ENCODE measurements around the gene KERA.

KERA gene, protein sequence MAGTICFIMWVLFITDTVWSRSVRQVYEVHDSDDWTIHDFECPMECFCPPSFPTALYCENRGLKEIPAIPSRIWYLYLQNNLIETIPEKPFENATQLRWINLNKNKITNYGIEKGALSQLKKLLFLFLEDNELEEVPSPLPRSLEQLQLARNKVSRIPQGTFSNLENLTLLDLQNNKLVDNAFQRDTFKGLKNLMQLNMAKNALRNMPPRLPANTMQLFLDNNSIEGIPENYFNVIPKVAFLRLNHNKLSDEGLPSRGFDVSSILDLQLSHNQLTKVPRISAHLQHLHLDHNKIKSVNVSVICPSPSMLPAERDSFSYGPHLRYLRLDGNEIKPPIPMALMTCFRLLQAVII

DNA sequence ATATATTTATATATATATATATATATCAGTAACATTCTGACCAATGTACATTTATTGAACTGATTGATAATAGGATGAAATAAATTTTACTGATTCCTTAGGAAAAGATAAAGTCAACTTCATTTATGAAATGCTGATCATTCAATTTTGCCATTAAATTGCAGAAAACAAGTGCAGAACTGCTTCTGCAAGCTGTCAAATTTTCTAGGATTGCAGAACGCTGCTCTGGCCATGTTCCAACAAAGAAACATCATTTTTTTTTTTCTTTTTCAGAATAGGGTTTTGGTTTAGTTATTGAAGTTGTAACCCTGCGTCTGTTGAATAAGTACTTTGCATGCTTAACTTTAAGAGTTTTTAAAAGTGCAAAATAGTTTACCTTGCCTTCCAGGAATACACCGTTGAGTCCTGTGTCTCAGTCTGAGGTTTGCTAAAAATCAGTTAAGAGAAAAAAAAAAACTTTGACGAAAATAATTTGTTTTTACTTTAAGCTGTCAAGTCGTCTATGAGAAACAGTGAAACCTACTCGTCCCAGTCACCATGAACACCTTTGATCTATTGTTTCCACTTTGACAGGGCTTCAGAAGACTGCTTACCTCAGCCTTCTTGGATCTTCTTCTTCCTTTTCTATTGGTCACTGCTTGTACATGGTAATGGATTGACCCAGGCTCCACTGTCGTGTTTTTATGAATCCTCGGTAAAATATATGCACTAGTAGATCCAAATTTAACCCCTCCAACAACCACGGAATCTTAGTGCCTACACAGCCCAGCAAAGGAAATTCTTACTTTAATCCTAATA, at the start of gene KERA:
Gene KERA (minus strand): TSS at position 657 of the 798 bp plus-strand sequence. CDS start 1,743 bp downstream, outside the sequence.
- DNase-seq (ENCODE audit: low spot score in 2 of 2) (no peak), ATAC-seq (no peak)
- Mint-ChIP-seq H3K9me3 (no peaks in the 10 kb centered on the region), H3K4me1 (no peaks in the 10 kb centered on the region), H3K27ac (no peak within 1 kb of the TSS), H3K36me3 (no peaks in the 10 kb centered on the region), H3K4me3 (no peak within 1 kb of the TSS)

DNA sequence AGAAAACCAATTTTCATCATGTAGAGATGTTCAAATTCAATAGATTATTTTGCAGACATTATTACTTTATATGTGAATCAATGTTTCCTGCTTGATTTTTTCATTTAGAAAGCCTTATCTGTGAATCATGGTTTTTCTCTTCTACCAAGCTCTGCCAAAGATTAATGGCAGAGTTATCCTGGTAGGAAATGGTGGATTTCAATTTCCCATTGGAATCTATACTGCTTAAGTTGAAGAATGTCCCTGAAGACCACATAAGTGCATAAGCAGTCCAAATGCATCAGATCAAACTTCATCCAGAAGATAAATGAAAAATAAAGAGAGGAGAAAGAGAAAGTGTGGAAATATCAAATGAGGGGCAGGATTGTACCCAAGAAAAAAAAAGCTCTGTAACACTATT, 48.5 kb upstream of the KERA start:
- Mint-ChIP-seq H3K36me3 (no peaks in the 10 kb centered on the region), H3K4me1 (no peaks in the 10 kb centered on the region), H3K4me3 (no peak overlapping the region), H3K9me3 (no peaks in the 10 kb centered on the region), H3K27ac (no peak overlapping the region)
- DNase-seq (ENCODE audit: low spot score in 2 of 2): no peak
- no peak for ATAC-seq

DNA sequence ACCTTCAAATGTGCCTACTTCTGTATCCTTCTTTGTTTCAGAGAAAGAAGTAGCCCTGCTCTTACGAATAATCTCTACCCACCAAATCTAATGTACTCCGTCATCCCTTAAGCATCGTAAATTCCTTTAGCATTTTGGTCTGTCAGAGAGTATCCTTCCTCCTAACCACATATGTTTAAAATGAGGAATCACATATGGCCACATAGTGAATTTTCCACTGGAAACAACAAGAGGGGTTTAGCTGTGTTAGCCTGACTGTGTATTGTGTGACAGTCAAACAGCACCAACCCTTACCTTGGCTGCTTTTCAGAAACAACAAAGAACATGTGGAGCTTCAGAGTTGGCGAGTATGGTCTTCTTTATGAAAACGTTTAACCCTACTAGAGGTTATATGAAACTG, 48.0 kb upstream of the KERA start:
- no peak for ATAC-seq
- no peak for DNase-seq (ENCODE audit: low spot score in 2 of 2)
- Mint-ChIP-seq H3K9me3 (no peaks in the 10 kb centered on the region), H3K27ac (no peak overlapping the region), H3K4me1 (no peaks in the 10 kb centered on the region), H3K4me3 (no peak overlapping the region), H3K36me3 (no peaks in the 10 kb centered on the region)

DNA sequence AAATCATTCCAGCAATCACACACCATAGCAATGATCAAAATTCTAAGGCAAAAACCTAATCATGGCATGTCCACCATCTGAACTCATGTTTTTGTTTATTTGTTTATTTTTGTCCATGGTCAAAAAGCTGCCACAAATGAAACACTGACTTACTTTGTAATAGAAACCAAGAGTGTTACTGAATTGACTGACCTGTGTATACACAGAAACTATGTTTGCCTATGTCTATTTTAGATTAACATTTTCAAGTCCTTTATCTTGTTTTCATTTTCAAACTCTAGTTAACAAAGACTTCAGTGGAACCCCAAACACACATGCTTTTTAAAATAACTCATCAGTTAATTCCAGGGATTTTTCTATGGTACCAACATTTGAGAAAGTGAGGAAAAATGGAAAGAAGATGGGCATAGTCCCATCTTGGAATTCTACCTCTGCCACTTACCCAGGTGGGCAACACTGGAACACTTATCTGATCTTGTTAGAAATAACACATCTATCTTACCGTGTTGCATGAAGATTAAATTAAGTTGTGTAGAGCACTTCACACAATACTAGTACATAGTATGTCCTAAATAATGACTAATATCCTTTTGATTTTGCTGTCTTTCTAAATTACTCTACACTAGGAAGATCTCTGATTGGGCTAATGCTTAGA, 47.1 kb upstream of the KERA start:
- Mint-ChIP-seq H3K36me3 (no peaks in the 10 kb centered on the region), H3K4me3 (no peak overlapping the region), H3K9me3 (no peaks in the 10 kb centered on the region), H3K27ac (no peak overlapping the region), H3K4me1 (no peaks in the 10 kb centered on the region)
- no peak for ATAC-seq
- DNase-seq (ENCODE audit: low spot score in 2 of 2): no peak

DNA sequence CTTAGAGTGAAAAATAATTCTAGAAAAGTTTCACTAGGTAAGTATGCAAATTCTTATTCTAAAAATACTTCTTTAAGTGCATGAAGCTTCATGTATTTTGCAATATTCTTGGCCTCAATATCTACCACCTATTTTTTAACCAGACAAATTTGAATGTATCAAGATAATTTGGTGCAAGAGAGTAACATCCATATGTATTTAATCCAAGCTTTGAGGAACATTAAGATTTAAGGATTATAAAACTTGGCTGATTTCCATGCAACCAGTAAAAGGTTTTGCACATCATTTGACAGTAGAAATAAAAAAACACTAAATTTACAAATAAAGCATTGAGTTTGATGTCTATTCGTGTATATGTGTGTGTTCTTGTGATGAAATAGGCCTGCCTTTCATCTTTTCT, 45.8 kb upstream of the KERA start:
- no peaks in the 10 kb centered on the region for H3K9me3 Mint-ChIP-seq
- DNase-seq (ENCODE audit: low spot score in 2 of 2): no peak
- no peaks in the 10 kb centered on the region for H3K4me1 Mint-ChIP-seq
- H3K36me3 Mint-ChIP-seq: no peaks in the 10 kb centered on the region
- no peak for ATAC-seq
- no peak overlapping the region for H3K4me3 Mint-ChIP-seq
- no peak overlapping the region for H3K27ac Mint-ChIP-seq

DNA sequence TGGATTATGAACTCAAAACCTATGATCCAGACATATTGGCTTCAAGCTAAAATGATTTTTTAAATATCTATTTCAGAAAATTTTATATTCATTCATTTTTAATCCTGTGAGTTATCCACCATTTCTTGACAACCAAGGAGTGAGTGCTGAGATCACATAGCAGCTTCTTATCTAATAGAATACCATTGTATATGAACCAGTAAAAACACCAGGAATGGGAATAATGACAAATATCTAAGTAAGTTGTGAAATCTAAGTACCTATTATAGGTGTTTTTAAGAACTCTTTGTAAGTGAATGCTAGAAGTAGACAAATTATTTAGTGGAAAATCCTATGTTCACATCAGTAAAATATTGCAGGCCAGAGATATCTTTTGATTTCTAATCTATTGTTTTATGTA, 45.3 kb upstream of the KERA start:
- DNase-seq (ENCODE audit: low spot score in 2 of 2) (no peak), ATAC-seq (no peak)
- Mint-ChIP-seq H3K36me3 (no peaks in the 10 kb centered on the region), H3K9me3 (no peaks in the 10 kb centered on the region), H3K4me3 (no peak overlapping the region), H3K27ac (no peak overlapping the region), H3K4me1 (no peaks in the 10 kb centered on the region)

DNA sequence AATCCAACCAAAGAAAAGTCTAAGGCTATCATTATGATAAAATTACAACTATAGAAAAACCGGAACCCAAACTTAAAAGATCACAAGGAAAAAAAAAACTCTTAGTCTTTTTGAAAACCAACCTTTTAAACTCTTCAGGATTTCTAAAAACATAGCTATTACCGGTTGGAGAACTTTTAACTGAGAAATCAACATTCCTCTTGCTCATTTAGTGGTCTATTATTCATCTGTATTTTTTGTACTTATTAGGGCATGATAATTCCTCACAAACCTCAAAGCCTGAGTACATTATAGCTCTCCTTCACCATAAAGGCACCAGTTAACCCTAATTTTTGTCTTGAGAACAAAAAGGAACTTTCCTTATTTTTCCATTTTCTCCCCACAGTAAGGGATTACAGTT, 43.1 kb upstream of the KERA start:
- Mint-ChIP-seq H3K36me3 (no peaks in the 10 kb centered on the region), H3K27ac (no peak overlapping the region), H3K4me3 (no peak overlapping the region), H3K9me3 (no peaks in the 10 kb centered on the region), H3K4me1 (no peaks in the 10 kb centered on the region)
- DNase-seq (ENCODE audit: low spot score in 2 of 2) (no peak), ATAC-seq (no peak)

DNA sequence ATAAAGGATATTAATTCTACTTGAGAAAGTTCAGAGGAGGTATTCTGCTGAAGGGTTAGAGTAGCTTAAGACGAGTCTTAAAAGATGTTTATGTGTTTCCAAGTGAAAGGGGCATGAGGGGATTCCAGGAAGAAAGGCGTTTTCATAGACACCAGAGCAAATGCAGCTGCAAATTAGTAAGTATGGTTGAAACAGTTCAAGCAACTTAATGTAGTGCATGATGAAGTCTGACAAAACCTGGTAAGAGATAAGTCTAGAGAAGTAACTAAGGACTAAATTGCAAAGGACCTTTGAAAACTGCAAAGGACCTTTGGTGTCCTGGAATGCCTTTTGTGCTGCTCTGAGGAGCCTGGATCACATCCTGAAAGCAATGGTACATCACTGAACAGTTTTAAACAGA, 42.0 kb upstream of the KERA start:
- H3K4me1 Mint-ChIP-seq: no peaks in the 10 kb centered on the region
- ATAC-seq: no peak
- no peaks in the 10 kb centered on the region for H3K9me3 Mint-ChIP-seq
- no peak for DNase-seq (ENCODE audit: low spot score in 2 of 2)
- no peak overlapping the region for H3K4me3 Mint-ChIP-seq
- H3K27ac Mint-ChIP-seq: no peak overlapping the region
- H3K36me3 Mint-ChIP-seq: no peaks in the 10 kb centered on the region

DNA sequence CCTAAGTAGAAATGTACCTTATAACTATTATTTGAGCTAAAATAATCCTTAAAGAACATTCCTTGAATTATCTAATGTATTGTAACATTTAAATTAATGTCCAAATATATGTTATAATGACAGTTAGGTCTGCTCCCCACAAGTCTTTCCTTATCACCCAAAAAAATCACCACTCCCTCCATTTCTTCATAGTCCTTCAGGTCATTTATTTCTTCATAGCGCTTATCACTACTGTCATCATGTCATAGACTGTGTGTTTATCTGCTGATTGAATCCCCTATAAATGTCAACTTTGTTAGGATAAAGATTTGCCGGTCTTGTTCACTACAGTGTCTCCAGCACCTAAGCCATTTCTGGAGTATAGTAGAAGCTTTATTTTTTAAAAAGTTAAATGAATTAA, 41.5 kb upstream of the KERA start:
- Mint-ChIP-seq H3K4me3 (no peak overlapping the region), H3K27ac (no peak overlapping the region), H3K36me3 (no peaks in the 10 kb centered on the region), H3K9me3 (peaks cover 1% of the 10 kb centered on the region), H3K4me1 (no peaks in the 10 kb centered on the region)
- no peak for DNase-seq (ENCODE audit: low spot score in 2 of 2)
- no peak for ATAC-seq

DNA sequence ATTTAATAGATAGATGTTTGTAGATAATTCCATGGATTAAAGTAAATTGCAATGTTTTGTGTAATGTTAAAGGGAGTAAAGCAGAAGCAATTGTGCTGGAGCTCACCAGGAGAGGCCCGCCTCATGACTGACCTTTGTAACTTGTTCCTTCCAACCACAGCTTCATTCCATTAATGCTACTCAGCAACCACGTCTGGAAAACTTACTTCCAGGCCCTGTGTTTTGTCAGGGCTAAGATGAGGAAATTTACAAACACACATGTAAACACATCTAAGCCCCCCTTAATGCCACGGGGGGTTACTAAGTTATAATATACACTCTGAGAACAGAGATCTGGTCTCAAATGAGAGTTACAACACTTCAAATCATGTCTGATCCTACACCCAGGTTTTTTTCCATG, 41.1 kb upstream of the KERA start:
- Mint-ChIP-seq H3K4me1 (no peaks in the 10 kb centered on the region), H3K9me3 (peaks cover 3% of the 10 kb centered on the region), H3K4me3 (no peak overlapping the region), H3K27ac (no peak overlapping the region), H3K36me3 (no peaks in the 10 kb centered on the region)
- DNase-seq (ENCODE audit: low spot score in 2 of 2): no peak
- ATAC-seq: no peak

DNA sequence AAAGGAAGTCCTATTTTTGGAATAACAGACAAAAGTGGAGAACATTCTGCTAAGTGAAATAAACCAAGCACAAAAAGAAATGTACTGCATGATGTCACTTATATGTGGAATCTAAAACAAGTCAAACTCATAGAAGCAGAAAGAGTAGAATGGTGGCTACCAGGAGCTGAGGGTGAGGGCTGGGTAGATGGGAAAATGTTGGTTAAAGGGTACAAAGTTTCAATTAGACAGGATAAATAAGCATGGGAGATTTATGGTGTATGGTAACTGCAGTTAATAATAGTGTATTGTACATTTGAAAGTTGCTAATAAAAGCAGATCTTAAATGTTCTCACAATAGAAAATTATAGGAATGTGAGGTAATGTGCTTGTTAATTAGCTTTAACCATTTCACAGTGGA, 40.6 kb upstream of the KERA start:
- ATAC-seq (no peak), DNase-seq (ENCODE audit: low spot score in 2 of 2) (no peak)
- no peak overlapping the region for H3K27ac Mint-ChIP-seq
- no peaks in the 10 kb centered on the region for H3K4me1 Mint-ChIP-seq
- H3K36me3 Mint-ChIP-seq: no peaks in the 10 kb centered on the region
- peaks cover 3% of the 10 kb centered on the region for H3K9me3 Mint-ChIP-seq
- H3K4me3 Mint-ChIP-seq: no peak overlapping the region

DNA sequence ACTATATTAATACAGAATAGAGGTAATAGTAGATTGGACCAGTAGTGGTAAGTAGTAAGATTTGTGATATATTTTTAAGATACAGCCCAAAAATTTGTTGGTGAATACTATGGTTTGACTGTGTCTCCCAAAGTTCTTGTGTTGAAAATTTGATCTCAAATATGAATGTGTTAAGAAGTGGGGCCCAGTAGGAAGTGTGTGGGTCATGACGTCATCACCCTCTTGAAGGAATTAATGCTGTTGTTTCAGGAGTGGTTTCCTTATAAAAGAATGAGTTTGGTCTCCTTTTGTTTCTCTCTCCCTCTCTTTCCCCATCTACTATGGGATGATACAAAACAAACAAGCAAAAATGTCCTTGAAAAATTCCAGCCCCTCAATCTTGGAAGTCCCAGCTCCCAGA, 37.1 kb upstream of the KERA start:
- DNase-seq (ENCODE audit: low spot score in 2 of 2): no peak
- no peak for ATAC-seq
- H3K9me3 Mint-ChIP-seq: peaks cover 10% of the 10 kb centered on the region
- H3K36me3 Mint-ChIP-seq: no peaks in the 10 kb centered on the region
- H3K27ac Mint-ChIP-seq: no peak overlapping the region
- H3K4me3 Mint-ChIP-seq: no peak overlapping the region
- H3K4me1 Mint-ChIP-seq: no peaks in the 10 kb centered on the region

DNA sequence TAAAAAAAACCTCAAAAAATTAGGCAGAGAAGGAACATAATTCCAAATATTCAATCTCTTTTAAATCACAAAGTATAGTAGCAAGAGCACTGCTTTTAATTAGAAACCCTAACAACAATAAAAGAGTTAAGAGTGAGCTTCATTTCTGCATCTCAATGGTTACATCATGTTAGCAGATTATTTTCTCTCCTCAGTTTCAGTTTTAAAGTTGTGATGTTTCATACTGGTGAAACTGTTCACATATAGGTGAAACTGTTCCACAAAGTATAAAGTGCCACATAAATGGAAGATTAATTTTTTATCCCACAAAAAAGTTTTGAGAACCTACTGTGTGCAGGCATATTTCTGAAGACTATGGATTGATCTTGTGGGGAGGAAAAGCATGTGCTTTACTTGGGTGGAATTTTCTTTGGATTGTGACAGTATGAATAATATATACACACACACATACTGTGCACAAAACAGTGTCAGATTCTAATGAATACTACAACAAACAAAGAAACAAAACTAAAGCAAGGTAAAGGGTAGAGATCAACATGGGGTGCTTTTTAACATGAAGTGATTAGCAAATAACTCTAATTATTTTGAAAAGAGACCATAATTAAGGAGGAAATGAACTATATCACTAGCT, 36.3 kb upstream of the KERA start:
- ATAC-seq (no peak), DNase-seq (ENCODE audit: low spot score in 2 of 2) (no peak)
- Mint-ChIP-seq H3K36me3 (no peaks in the 10 kb centered on the region), H3K4me1 (no peaks in the 10 kb centered on the region), H3K4me3 (no peak overlapping the region), H3K27ac (no peak overlapping the region), H3K9me3 (peaks cover 16% of the 10 kb centered on the region)

DNA sequence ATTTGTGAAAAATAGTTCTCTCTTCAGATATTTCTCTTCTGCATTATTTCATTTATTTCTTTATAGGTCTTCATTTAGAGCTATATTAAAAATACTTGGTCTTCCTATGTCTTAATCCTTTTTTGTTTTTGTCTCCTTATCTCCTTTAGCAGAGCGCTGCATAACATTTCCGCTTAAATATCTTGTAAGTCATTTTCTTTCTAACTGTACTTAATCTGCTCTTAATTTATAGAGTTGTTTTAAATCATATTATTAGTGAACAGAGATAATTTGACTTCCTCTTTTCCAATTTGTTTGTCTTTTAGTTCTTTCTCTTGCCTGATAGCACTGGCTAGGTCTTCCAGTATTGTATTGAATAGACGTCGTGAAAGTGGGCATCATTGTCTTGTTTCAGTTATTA, 35.5 kb upstream of the KERA start:
- ATAC-seq (no peak), DNase-seq (ENCODE audit: low spot score in 2 of 2) (no peak)
- no peaks in the 10 kb centered on the region for H3K36me3 Mint-ChIP-seq
- H3K4me3 Mint-ChIP-seq: no peak overlapping the region
- H3K4me1 Mint-ChIP-seq: no peaks in the 10 kb centered on the region
- no peak overlapping the region for H3K27ac Mint-ChIP-seq
- H3K9me3 Mint-ChIP-seq: peaks cover 24% of the 10 kb centered on the region

DNA sequence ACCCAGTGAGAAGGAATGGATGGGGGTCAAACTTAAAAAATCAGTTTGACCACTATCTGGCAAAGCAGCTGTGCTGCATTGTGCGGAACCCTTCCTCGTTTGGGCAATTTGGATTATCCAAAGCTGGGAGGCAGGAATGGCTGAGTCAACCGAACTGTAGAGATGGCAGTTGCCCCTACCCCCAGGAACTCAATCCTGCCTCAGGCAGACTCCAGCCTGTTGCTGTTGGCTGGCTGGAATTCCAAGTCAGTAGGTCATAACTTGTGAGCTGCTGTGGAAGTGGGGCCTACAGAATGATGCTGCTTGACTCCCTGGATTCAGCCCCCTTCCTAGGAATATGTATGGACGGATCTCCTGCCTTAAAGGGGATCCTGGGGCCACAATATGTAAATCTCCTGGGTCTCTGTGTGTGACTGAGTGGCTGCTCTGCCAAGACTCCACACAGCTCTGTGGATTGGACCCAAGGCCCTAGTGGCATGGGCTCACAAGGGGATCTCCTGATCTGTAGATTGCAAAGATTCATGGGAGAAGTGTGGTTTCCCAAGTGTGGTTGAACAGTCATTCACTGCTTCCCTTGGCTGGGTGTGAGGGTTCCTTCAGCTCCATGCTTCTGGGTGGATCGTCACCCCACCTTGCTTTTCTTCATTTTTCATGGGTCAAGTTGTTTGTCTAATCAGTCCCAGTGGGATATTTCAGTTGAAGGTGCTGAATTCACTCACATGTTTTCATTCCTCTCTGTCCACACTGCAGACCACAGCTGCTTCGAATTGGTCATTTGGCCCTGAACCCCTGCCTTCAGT, 34.3 kb upstream of the KERA start:
- no peak for ATAC-seq
- H3K36me3 Mint-ChIP-seq: no peaks in the 10 kb centered on the region
- no peaks in the 10 kb centered on the region for H3K4me1 Mint-ChIP-seq
- H3K4me3 Mint-ChIP-seq: no peak overlapping the region
- no peak for DNase-seq (ENCODE audit: low spot score in 2 of 2)
- H3K27ac Mint-ChIP-seq: no peak overlapping the region
- H3K9me3 Mint-ChIP-seq: peaks cover 24% of the 10 kb centered on the region

Measured in stimulated activated effector memory CD8-positive, alpha-beta T cell treated with anti-CD3 and anti-CD28 coated beads, Interleukin-12 subunit alpha, Interleukin-12 subunit beta, amount 100 ng/mL, for 72 hours (primary cell).